Measurements from ENCODE around the gene SPDYE3.

Gene SPDYE3

GRCh38 chr7:100370303-100370702 is 62.8 kb downstream of the SPDYE3 start:
- no peak overlapping the region for H3K4me3 ChIP-seq (replicated peaks in 1 of 2; ENCODE audit: low read depth in 2 of 2, low read length in 2 of 2)
- no peak for TF ChIP-seq CTCF (IDR thresholded peaks at IDR 0.05; ENCODE audit: low read depth, low read length)
- no peak for DNase-seq (ENCODE audit: low read depth in 2 of 2)

- H3K4me3 ChIP-seq (replicated peaks in 1 of 2; ENCODE audit: low read depth in 2 of 2, low read length in 2 of 2), result no peak overlapping the region
- no peak for DNase-seq (ENCODE audit: low read depth in 2 of 2)
- no peak for TF ChIP-seq CTCF (IDR thresholded peaks at IDR 0.05; ENCODE audit: low read depth, low read length)
Observed at GRCh38 chr7:100370746-100371145, 63.2 kb downstream of the SPDYE3 start.

- no peak for DNase-seq (ENCODE audit: low read depth in 2 of 2)
- no peak overlapping the region for H3K4me3 ChIP-seq (replicated peaks in 1 of 2; ENCODE audit: low read depth in 2 of 2, low read length in 2 of 2)
- no peak for TF ChIP-seq CTCF (IDR thresholded peaks at IDR 0.05; ENCODE audit: low read depth, low read length)
Observed at GRCh38 chr7:100371561-100372171, 64.2 kb downstream of the SPDYE3 start.
